SKM-1 treated with dmso at 0.1 percent for 144 hours (cell line): ENCODE results near the gene C4BPB.
A peak's percentile ranks its signal among the peaks of the same experiment; 100 is the strongest.

Experiments
- DNase-seq: peaks from one replicate; lab custom pipeline; 2025; ENCODE audit not compliant: unreplicated experiment; lab: John Stamatoyannopoulos, UW

Gene C4BPB

GRCh38 chr1:207130252-207131036 lies 41.8 kb downstream of the C4BPB start:
- no peak for DNase-seq

- no peak for DNase-seq
These were observed 42.5 kb downstream of the C4BPB start for GRCh38 chr1:207131163-207131562.

GRCh38 chr1:207134581-207134980 lies 45.9 kb downstream of the C4BPB start:
- peak; percentile 93 for DNase-seq

- DNase-seq = no peak
These were observed 51.0 kb downstream of the C4BPB start for GRCh38 chr1:207139616-207140015.

- DNase-seq = no peak
These were observed 51.9 kb downstream of the C4BPB start for GRCh38 chr1:207140536-207140935.

GRCh38 chr1:207145401-207146058 lies 56.9 kb downstream of the C4BPB start:
- DNase-seq = peak; percentile 78
